NCI-H1417 treated with DMSO at 0.1 percent for 48 hours (cell line): Measurements from ENCODE around the gene NTN1.

Experiments used
- DNase-seq: peaks from one replicate; lab custom pipeline; 2025; lab: John Stamatoyannopoulos, UW

The NTN1 gene

DNA sequence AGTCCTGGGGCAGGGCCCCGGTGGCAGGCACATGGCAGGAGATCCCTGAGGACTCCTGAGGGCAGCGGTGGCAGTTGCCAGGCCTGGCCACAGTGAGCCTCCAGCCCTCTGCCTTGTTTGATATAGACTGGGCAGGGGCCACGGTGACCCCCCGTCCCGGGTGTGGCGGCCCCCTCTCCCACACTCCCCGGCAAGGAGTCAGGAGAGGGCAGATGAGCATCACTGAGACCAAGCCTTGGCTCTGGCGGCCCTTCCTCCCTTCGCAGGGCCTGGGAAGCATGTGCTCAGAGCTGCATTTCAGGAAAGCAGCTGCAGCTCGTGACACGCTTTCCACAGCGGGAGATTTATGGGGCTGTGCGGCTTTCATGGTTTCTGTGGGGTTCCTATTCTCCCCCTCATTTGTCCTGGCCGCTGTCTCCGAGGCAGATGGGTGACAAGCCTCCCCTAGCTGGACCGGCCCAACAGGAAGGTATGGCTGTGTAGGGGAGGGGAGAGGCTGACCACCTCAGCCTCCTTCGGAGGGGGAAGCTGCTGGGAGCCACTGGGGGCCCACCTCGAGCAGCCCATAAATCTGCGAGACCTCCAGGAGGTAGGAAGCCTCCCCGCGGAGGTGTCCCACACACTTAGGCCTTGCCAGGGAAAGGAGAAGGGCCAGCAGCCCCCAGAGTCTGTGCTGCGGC lies 211.4 kb downstream of the NTN1 start:
- no peak for DNase-seq

DNA sequence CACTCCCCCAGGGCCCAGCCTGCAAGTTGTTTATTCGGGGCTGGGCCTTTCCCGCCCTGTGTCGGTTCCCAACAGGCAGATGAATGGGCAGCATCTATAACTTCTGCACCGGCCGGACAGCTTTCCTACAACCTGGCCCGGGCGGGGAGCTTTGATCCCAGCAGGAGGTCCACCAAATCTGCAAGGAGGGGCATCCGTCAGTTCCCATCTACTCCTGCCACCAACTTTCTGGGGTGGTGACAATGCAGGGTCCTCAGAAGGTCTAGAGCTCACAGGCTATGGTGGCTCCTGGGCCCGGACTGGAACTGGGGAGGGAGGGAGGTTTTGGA lies 211.9 kb downstream of the NTN1 start:
- no peak for DNase-seq

DNA sequence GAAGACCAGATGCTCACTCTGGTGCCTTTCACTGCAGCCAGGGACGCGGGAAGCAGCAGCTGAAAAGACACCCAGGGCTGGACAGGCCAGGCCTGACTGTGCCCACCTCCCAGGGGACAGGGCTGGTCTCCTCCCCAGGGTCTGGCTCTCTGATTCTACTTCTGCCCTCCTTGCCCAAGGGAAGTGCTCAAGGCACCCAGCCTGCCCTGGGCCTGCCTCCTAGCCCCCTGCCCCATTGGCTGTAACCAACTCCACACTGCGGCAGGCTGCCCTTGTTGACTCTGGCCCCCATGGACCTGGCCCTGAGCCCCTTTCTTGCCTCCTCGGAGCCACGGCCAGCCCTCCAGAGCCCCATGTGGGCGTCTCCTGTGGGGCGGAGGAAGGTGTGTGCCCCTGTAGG lies 212.5 kb downstream of the NTN1 start:
- no peak for DNase-seq

DNA sequence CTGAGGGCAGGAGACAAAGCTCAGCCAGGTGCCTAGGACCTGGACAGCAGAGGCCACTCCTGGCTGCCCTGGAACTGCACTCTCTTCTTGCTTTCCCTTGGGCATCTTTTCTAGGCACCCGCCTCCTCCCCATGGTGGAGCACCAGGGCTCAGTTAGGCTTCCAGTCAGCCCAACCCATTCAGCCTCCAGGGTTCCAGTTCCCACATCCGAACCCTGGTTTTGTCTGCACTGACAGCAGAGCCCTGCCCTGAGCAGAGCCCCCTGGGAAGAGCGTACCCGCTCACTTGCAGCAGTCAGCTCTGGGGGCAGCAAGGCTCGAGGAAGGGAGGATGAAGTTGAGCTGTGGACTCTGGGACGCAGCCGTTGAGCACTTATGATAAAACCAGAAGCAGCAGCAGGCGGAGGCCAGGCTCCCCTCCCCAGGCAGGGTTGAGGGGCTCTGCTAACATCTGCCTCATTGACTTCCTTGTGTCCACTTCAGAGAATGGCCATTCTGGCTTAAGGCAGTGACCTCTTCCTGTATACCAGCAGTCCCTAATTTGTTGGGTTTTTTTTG lies 213.2 kb downstream of the NTN1 start:
- DNase-seq = no peak

DNA sequence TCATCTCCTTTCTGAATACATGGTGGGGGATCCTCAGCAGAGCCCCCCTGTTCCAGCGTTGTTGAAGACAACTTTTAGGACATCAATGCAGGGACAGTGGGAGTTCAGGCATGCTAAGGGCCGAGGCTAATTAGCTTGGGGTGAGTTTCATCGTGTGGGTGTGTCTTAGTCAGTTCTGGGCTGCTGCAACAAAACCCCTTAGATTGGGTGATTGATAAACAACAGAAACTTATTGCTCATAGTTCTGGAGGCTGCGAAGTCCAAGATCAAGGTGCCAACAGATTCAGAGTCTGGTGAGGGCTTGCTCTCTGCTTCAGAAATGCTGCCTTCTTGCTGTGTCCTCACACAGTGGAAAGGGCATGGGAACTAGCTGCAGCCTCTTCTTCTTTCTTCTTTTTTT lies 214.0 kb downstream of the NTN1 start:
- no peak for DNase-seq

DNA sequence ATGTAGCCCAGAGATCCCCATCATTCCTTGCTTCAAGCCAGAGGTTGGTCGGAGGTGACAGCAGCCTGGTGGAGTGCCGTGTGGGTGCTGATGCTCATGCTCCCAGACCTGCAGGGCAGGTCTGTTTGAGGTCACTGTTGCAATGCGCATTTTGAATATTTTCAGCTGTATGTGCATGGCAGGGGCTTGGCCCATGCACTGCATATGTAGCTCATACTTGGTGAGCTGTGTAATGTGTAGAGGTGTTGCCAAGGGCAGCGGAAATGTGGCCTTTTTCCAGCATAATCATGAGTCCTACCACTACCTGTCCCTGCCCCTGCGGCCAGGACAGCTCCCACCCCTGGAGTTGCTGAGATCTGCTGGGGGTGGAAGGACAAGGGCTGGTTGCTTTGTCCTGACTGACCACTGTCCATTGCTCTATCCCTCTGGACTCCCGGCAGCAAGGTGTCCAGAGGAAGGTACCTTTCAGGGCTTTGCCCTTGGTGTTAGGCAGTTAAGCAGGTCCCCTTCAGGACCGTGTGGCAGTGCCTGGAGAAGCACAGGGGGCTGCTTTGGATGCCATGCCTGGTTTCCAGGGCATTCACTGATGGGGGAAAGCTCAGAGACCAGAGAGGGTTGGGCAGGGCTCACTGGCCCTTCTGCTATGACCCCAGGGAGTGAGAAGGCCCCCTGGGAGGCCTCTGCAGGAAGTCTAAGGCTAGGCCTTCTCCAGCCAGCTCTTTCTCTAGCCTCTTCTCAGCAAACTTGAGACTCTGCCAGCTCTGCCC lies 215.2 kb downstream of the NTN1 start:
- DNase-seq = no peak

DNA sequence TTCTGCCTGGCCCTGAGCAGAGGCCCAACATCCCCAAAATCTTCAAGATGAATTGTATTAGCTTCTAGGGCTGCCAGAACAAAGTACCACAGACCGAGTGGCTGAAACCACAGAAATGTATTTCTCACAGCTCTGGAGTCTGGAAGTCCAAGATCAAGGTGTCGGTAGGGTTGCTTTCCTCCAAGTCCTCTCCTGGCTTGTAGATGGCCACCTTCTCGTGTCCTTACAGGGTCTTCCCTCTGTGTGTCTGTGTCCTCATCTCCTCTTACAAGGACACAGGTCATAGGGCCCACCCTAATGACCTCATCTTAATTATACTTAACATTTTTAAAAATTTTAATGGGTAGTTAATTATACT lies 215.7 kb downstream of the NTN1 start:
- no peak for DNase-seq

DNA sequence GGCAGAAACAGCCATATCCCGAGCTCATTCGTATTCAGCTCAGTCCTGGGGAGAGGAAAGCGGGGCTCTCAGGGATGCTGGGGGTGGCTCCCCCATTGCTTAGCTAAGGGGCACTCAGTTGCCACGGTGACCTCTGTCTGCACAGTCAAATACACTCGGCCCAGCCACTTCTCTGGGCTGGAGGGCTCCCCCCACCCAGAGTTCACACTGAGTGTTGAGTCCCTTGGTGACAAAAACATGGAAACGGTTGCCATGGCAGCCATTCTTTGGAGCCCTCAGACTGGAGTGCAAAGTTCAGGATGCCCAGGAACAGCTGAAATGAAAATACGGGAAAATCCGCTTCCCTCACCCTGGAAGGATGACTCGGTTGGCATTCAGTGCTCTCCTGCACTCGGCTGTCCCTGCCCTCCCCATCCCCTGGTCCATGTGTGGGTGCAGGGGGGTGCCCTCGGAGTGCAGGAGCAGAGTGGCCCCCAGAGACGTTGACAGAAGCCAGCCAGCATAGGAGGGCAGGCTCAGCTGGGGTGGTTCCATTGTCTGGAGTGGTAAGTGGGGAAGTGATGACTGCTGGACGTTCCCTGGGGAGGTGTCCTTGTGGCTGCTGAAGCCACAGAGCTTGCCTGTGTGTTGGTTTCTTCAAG lies 216.5 kb downstream of the NTN1 start:
- no peak for DNase-seq

DNA sequence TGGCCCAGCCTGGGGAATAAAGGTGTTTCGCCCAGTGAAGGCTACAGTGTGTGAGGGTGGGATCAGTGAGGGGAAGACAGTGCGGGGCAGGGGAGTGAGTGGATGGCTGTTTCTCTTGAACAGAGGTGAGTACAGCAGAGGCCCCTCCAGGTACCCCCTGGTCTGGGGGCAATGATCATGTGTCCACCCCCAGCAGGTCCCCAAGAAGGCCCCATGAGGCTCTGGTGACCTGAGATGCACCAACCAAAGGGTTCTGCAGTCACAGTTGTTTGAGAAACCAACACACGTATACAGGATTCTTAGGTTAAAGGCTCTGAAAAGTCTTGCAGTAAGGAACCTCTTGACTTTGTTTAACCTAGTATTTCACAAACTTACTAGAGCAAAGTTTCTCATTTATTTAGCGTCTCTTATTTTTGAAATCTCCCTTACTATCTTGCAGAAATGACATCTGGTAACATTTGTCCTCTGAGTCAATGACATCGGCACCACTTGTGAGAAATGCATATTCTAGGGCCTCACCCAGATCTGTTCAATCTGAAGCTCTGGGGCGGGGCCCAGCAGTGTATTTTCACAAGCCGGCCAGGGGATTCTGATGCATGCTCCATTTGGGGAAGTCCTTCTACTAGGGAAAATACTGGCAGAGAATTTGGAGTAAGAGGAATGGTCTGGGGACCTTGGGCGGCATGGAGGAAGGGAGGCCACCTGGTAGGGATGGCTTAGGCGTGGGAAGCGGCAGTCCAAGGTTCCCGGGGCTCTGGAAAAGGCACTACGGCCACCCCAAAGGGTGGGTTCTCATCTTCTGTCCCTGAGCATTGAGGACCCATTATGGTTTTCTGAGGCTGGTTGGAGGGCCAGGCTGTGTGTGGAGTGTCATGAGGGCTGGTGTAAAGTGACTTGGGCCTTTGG lies 217.3 kb downstream of the NTN1 start:
- no peak for DNase-seq

DNA sequence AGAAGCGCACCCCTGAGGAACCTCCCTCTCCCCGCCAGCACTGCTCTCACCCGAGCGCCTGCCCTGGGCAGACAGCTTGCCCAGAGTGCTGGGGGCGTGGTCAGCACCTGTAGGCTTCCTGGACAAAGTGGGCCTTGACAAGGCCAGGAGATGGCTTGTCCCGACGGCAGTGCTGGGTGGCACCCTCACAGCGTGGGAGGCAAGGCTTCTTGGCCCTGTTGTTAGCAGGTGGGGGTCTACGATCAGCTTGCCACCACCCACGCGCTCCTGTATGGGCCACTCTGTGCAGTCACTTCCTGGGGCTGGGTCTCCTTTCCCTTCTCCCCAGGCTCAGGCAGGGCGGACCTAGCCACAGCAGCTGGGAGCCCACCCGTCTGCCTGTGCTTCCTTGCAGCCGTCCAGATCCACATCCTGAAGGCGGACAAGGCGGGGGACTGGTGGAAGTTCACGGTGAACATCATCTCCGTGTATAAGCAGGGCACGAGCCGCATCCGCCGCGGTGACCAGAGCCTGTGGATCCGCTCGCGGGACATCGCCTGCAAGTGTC lies 218.0 kb downstream of the NTN1 start:
- no peak for DNase-seq

DNA sequence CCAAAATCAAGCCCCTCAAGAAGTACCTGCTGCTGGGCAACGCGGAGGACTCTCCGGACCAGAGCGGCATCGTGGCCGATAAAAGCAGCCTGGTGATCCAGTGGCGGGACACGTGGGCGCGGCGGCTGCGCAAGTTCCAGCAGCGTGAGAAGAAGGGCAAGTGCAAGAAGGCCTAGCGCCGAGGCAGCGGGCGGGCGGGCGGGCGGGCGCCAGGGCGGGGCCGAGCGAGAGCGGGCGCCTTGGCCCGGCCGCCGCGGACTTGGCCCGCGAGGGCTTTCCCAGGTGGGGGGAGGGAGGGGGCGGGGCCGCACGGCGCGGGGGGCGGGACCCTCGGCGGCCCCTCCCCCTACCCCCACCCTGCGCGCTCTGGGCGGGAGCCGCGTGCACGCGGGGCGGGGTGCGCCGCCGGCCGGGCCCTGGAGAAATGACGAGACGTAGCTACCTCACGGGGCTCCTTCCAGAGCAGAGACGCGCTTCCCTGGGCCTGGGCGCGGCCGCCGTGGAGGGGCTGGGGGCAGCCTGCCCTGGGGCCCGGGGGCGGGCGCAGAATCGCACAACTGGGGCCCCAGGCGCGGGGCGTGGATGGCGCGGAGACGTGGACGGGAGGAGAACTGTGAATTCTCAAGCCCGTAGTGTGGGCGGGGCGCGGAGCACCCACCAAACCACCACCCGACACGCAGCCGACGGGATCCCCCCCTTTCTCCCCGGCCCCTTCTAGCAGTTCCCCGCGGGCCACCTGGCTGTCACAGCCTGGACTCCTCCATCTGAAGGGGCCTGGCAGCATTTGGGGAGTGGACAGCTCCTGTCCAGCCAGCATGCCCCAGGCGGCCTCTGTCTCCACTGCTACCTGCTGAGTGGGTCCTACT lies 218.7 kb downstream of the NTN1 start:
- DNase-seq = no peak

DNA sequence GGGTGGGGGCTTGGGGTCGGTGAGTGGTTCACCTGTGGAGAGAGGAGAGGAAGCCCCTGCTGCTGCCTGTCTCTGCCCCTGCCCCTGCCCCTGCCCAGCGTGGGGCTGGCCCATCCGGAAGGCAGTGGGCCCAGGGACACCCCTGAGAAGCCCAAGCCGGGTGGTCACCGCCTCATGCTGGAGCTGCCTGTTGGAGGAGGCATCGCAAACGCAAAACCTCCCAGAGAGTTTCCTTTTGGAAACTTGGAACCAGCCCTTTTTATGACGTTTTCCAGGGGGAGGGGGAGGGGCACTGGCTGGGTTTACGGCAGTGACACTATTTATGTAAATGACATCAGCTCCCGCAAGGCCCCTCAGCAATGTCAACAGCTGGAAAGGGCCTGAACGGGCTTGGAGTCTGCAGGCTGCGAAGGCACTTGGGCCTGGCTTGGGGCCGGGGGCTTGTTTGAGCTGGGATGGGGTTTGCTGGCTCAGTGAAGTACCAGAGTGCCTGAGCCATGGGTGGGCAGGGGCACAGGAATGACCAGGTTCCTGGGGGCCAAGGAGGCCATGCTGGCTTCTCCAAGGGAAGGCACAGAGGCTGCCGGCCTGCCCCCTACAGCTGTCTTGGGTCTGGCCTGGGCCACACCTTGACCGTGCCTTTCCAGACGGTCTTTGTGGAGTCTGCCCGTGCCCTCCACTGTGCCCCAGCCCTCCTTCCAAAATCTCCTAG lies 219.5 kb downstream of the NTN1 start:
- no peak for DNase-seq

DNA sequence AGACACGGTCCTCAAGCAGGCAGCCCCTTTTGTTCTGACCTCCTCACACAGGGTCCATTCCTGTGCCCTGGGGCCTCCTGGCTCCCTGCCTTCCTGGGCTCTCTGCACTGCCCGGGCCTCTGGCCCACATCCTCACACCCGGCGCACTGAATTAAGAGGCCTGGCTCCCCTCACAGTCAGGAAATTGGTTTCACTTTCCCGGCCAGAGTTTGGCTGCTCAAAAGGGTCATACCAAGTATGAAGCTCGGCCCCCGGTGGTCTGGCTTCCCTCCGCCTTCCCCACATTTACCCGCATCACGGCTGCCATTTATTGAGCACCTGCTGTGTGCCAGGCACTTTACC lies 220.0 kb downstream of the NTN1 start:
- no peak for DNase-seq

DNA sequence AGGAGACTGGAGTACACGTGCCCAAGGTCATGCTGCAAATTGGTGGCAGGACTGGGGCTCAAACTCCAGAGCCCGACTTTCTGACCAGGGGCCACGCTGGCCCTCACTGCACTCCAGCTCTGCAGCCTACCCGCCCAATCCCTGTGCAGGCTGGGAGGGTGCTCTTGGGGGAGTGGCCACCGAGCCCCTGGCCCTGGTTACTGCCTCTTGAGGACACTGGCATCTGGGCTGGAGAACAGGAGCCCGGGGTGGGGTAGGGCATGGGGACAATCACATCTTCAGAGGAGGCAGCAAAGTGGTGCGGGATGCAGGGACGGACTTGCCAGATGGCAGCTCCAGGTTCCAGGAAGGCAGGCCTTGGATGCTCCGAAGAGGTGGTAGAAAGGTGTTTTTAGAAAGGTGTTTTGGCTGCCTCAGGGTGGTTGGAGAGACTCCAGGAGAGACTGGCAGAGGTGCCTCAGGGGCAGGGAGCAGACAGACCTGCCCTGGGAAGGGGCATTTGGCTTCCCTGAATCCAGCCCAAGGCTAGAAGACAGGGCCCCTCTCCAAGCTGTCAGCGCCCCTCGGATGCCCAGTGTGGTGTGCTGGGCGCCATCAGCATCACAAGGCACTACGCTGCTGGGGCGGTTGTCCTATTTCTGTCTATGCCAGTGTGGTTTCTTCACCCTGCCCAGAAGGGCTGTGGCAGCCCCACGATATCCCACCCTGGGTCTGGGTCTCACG lies 220.6 kb downstream of the NTN1 start:
- no peak for DNase-seq

DNA sequence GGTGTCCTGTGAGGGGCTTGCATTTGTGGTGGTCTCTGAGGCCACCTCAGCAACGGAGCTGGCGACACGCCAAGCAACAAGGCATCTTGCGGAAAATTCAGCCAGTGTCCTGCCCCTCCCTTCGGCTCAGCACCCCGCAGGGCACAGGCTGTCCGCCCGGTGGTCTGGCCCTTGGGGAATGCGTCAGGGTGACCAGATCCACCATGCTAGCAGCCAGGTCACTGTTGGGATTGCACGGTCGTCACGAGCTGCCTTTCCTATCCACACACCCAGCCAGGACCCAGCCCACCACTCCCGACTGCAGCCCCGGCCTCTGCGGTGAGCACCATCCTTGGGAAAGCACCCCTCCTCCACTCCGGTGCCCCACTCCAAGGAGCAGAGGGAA lies 221.2 kb downstream of the NTN1 start:
- no peak for DNase-seq

DNA sequence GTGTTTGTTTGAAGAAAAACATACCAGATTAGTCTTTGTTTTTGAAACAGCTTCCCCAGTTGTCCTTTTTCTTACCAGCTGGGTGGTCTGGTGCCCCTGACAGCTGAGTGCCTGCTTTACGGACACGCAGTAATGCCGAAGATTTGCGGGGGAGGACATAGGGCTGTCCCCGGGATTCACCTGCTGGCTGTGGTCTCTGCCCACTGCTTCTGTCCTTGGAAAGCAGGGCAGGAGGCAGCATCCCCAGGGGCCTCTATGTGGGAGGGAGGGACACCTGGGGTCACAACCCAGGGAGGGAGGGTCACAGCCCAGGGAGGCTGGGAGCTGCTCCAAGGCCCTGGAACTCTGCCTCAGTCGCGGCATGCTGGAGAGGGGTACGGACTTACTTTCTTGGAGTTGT lies 221.7 kb downstream of the NTN1 start:
- no peak for DNase-seq

DNA sequence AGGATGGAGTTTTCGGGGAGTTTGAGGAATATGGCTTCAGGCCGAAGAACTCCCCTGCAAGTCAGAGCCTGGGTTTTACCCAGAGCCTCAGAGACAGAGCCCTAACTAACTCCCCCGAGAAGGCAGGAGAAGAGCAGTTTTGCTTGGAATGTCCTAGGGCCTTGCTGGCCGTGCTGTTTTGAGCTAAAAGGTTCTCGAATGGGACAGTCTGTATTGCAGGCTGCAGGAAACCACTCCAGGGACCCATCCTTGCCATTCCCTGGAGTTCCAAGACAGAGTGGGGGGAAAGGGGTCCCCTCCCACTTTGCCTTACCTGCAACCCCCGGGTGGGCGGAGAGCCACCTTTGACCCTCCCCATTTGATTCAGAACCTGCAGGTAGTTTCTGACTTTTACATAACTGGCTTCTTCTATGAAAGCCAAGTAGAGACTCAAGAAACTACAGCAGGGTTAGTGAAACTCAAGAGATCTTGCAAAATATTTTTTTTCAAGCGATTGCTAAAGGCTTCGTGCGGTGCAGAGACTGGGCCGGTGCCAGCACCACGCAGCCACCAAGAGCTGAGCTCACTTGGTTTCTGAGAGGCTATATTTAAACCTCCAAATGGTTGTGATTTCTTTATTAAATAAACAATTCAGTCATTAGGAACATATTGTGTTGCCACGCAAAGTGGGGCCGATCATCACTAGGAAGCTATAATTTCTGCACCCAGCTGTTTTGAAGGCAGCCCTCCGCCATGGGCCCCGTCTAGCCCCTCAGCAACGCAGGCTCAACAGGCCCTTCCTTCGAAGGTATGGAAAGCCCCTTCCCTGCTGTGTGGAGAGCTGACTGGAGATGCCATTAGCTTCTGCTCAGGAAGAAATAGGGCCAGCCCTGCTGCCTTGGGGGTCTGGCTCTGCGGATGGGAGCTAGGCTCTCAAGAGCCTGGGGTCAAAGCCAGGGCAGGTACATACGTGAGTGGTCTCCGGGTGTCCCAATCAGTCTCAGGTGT lies 223.0 kb downstream of the NTN1 start:
- DNase-seq = no peak

DNA sequence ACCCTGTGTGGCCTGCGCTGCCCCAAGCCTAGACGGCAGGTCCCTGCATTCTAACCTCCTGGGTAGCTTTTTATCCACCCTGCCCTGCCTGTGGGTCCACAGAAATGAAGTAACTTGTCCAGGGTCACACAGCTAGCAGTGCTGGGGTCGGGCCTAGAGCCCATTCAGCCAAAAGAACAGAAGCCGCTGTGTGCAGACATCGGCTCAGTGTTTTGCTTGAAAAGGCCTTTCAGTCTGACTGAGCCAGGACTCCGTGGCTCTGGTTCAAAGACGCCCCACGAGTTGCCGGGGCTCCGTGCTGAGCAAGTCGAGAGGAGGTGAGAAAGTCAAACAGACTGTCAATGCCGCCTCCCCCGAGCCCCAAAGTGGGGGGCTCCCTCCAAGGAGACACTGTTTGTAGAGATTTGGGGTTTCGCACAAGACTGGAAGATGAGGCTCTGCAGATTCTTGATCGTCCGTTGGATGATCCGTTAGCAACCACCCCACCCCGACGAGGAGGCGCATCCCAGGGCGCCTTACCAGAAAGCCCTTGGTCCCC lies 226.2 kb downstream of the NTN1 start:
- no peak for DNase-seq
